Gastrocnemius medialis (tissue), 4 donors: ENCODE measurements around the gene LSP1.

Source experiments
- CTCF ChIP-seq, 5 experiments: fragments of 450-650 bp in 3 of 5; fragments of 200-600 bp in 2 of 5; sonication (generic) in 2 of 5; IDR thresholded peaks in 4 of 5; conservative IDR thresholded peaks in 1 of 5; 1 replicate in 4 of 5; 2 replicates in 1 of 5; pipeline ENCODE4 v1.5.1; 2016 to 2019; ENCODE audit warnings: antibody characterized with exemption in 5 of 5, mild to moderate bottlenecking in 3 of 5, moderate library complexity in 3 of 5
- POLR2A ChIP-seq, 2 donors: fragments of 450-650 bp; IDR thresholded peaks; one replicate each; pipeline ENCODE4 v1.6.1; 2017; ENCODE audit warnings: antibody characterized with exemption in 2 of 2, mild to moderate bottlenecking in 2 of 2, moderate library complexity in 2 of 2

DNA sequence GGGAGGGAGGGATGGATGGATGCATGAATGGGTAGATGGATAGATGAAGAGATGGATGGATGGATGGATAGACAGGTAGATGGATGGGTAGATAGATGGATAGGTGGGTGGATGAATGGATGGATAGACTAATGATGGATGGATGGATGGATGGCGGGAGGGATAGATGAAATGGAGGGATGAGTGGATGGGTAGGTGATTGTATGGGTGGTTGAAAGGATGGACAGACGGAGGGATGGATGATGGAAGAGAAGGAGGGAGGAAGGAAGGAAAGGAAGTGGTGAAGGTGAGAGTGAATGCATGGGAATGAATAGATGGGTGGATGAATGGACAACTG is 62.9 kb downstream of the LSP1 start:
- TF ChIP-seq CTCF (IDR thresholded peaks at IDR 0.05 in 4 of 5, conservative IDR thresholded peaks at IDR 0.05 in 1 of 5) (no peak), POLR2A (IDR thresholded peaks at IDR 0.05) (no peak)
